Ishikawa (cell line): ENCODE results near the gene ALG8.

ENCODE experiments used
- CEBPB ChIP-seq: IDR thresholded peaks from 2 replicates; pipeline ENCODE4 v1.6.1; 2012
- CREB1 ChIP-seq: IDR thresholded peaks from 2 replicates; pipeline ENCODE4 v1.6.1; 2012; ENCODE audit warnings: low read depth
- EGR1 ChIP-seq: IDR thresholded peaks from 2 replicates; pipeline ENCODE4 v1.6.1; 2012
- EP300 ChIP-seq: IDR thresholded peaks from 2 replicates; pipeline ENCODE4 v1.6.1; 2012; ENCODE audit warnings: borderline replicate concordance
- FOXM1 ChIP-seq: IDR thresholded peaks from 2 replicates; pipeline ENCODE4 v1.6.1; 2012; ENCODE audit warnings: low read depth, borderline replicate concordance
- NFIC ChIP-seq: IDR thresholded peaks from 2 replicates; pipeline ENCODE4 v1.6.1; 2012
- RAD21 ChIP-seq: IDR thresholded peaks from 2 replicates; pipeline ENCODE4 v1.6.1; 2012; ENCODE audit warnings: low read depth
- TAF1 ChIP-seq: IDR thresholded peaks from 2 replicates; pipeline ENCODE4 v1.6.1; 2012; ENCODE audit warnings: low read depth, mild to moderate bottlenecking
- TCF12 ChIP-seq: IDR thresholded peaks from 2 replicates; pipeline ENCODE4 v1.6.1; 2012; ENCODE audit warnings: low read depth
- TEAD4 ChIP-seq: IDR thresholded peaks from 2 replicates; pipeline ENCODE4 v1.6.1; 2012
- YY1 ChIP-seq: IDR thresholded peaks from 2 replicates; pipeline ENCODE4 v1.6.1; 2012; ENCODE audit warnings: low read depth
- ZBTB7A ChIP-seq: IDR thresholded peaks from 2 replicates; pipeline ENCODE4 v1.6.1; 2012; ENCODE audit warnings: low read depth
- TF ChIP-seq, protein P1 (sequence below): IDR thresholded peaks from 2 replicates; pipeline ENCODE4 v1.6.1; 2012
- TF ChIP-seq, protein P2 (sequence below): IDR thresholded peaks from 2 replicates; pipeline ENCODE4 v1.6.1; 2012; ENCODE audit warnings: low read depth, mild to moderate bottlenecking
- TF ChIP-seq, protein P3 (sequence below): IDR thresholded peaks from 2 replicates; pipeline ENCODE4 v1.6.1; 2012

Gene ALG8

DNA sequence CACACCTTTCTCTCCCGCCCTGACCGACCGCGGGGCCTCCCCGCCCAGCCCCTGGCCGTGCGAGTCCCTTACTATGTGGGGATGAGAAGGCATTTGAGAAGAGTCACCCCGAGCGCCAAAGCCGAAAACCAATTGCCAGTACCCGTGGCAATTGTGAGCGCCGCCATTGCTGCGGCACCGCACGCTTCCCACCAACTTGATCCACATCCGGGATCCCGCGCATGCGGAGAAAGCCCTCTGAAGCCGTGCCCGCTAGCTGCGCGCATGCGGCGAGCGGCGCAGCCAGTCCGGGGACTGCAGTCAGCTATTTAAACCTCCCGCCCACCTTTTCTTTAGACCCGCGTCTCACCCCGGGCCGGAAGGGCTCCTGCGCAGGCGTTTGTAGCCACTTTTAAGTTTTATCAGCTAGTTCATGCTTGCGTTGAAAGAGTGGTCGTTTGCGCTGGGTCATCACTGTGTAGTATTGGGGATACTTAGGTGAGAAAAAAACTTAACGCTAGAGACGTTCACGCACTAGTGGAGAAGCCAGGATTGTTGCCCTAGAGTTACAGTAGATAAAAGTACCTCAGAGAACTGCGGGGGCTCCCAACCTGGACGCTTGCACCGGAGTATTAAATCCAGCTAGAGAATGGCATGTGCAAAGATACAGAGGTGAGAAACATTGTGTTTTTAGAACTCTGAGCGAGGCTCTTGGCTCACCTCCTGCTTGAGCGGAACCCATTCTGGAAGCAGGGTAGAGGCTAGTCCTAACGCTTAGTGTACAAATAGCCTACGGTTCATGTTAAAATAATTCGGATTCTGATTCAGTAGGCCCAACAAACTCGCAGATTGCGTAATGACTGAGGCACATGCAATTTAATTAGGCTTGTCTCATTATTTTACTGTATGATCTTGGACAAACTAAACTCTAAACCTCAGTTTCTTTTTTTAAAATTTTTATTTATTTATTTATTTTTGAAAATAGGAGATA lies at the start of gene ALG8:
TSS of gene ALG8 (minus strand) at position 205 of the 970 bp plus-strand sequence. CDS start at position 167, 38 bp downstream.
- TF ChIP-seq CREB1 (peak; percentile 29; the same call in 1 of the 2 replicates), YY1 (peak; percentile 97), EGR1 (peak; percentile 55; the same call in 1 of the 2 replicates), EP300 (no peak; the same call in 1 of the 2 replicates), TAF1 (peak; percentile 95), TCF12 (0 out of 2 replicates have a peak, but pooled peaks have one; percentile 45), FOXM1 (peak; percentile 67; the same call in 1 of the 2 replicates), CEBPB (peak; percentile 84), NFIC (no peak; the same call in 1 of the 2 replicates), ZBTB7A (no peak)
- TF ChIP-seq, protein P1, sequence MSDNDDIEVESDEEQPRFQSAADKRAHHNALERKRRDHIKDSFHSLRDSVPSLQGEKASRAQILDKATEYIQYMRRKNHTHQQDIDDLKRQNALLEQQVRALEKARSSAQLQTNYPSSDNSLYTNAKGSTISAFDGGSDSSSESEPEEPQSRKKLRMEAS = peak; percentile 98
- TF ChIP-seq, protein P2, sequence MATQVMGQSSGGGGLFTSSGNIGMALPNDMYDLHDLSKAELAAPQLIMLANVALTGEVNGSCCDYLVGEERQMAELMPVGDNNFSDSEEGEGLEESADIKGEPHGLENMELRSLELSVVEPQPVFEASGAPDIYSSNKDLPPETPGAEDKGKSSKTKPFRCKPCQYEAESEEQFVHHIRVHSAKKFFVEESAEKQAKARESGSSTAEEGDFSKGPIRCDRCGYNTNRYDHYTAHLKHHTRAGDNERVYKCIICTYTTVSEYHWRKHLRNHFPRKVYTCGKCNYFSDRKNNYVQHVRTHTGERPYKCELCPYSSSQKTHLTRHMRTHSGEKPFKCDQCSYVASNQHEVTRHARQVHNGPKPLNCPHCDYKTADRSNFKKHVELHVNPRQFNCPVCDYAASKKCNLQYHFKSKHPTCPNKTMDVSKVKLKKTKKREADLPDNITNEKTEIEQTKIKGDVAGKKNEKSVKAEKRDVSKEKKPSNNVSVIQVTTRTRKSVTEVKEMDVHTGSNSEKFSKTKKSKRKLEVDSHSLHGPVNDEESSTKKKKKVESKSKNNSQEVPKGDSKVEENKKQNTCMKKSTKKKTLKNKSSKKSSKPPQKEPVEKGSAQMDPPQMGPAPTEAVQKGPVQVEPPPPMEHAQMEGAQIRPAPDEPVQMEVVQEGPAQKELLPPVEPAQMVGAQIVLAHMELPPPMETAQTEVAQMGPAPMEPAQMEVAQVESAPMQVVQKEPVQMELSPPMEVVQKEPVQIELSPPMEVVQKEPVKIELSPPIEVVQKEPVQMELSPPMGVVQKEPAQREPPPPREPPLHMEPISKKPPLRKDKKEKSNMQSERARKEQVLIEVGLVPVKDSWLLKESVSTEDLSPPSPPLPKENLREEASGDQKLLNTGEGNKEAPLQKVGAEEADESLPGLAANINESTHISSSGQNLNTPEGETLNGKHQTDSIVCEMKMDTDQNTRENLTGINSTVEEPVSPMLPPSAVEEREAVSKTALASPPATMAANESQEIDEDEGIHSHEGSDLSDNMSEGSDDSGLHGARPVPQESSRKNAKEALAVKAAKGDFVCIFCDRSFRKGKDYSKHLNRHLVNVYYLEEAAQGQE = no peak

DNA sequence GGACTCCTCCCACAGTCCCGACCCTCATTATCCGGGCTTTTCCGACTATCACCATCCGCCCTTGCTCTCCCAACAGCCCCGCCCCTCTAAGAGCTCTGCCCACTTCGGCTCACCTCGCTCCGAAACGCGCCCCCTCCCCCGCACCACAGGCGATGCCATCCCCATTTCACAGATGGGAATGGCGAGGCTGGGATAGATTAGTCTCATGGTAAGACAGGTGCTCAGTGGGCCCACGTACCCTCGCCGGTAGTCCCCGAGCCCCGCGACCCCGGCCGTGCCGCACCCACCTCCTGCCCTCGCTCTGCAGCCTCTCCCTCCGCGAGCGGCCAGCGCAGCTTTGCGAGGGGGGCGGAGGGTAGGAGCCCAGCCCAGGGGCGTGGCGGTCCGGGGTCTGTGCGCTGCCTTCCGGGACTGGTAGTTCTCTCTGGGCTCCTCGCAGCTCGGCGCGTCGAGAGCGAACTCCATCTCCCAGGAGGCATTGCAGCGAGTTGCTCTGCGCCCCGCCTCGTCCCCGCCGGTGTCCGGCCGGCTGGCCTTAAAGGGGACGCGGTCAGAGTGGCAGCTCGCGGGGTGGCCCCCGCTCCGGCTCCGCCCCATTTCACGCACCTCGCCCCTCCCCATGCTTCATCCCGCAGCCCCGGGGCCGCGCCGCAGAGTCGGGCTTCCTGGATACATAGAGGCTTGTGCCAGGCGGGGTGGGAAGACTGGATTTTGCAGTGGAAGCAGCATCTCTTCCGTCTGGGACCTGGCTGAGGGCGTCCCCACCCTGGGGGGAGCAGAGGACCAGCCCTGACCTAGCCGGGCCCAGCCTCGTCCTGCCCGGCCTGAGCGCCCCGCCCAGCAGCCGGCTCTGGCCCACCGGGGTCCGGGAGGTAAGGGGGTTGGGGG lies 49.1 kb upstream of the ALG8 start, which contains the start of the genes KCTD21 and USP35:
TSS of gene KCTD21 (minus strand) at position 341 of the 888 bp plus-strand sequence. CDS start 14,072 bp downstream, outside the sequence.
TSS of gene USP35 (plus strand) at position 634 of the 888 bp plus-strand sequence. CDS start 7,327 bp downstream, outside the sequence.
- TF ChIP-seq CREB1 (peak; percentile 36; the same call in 1 of the 2 replicates), TAF1 (peak; percentile 37; the same call in 1 of the 2 replicates), EP300 (no peak), ZBTB7A (peak; percentile 82; the same call in 1 of the 2 replicates), YY1 (no peak), TCF12 (peak; percentile 74), CEBPB (no peak)

DNA sequence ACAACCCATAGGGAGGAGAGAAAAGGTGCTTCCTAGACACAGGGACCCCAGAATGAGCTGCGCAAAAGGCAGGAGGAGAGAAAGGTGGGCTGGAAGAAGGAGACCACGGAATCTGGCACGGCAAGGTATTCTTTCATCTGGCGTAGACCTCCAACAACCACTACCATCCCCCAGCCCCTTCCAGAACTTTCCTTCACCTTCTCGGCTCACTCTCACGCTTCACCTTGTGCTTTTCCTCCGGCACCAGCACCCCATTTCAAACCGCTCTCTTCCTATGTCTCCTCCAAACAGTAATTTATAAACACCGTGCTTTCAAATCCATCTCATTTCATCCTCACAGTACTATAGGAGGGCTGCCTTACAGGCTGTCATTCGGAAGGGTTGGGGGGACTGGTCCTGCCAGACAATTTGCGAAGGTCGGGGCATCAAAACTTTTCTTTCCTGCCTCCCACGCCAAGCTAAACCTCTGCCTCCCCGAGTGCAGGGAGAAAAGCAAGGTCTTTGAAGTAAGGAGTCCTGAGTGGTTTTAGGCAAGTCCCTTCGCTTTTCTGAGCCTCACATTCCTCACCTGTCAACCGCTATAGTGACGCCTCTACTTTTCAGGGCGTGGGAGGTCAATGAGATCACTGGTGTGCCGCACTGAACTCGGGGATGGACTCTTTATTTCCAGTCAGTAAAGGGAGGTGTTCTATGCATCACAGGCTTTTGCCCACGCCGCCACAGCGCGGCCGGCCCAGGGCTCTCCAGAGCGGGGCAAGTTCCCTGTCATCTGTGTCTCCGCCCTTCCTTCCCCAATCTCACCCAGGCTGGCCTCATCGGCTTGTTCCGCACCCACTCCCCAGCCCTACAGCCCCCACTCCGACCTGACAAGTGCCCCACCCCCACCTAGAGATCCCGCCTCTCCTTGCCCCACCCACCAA lies 48.2 kb upstream of the ALG8 start:
- TF ChIP-seq EGR1 (no peak), CEBPB (no peak), FOXM1 (no peak), ZBTB7A (no peak), YY1 (no peak), TAF1 (no peak), TEAD4 (no peak)
- TF ChIP-seq, protein P1 = peak; percentile 7; the same call in 1 of the 2 replicates
- TF ChIP-seq, protein P3, sequence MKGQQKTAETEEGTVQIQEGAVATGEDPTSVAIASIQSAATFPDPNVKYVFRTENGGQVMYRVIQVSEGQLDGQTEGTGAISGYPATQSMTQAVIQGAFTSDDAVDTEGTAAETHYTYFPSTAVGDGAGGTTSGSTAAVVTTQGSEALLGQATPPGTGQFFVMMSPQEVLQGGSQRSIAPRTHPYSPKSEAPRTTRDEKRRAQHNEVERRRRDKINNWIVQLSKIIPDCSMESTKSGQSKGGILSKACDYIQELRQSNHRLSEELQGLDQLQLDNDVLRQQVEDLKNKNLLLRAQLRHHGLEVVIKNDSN = no peak

DNA sequence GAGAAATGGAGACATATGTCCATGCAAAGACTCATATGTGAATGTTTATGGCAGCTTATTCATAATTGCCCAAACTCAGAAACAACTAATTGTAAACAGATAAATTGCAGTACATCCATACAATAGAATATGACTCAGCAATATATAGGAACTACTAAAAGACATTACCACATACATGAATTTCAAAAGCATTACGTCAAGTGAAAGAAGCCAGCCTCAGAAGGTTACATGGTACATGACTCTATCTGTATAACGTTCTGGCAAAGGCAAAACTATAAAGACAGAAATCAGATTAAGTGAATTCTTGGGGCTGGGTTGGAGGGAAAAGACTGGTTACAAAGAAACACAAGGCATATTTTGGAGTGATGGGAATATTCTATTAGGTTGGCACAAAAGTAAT lies 41.8 kb upstream of the ALG8 start:
- TF ChIP-seq CEBPB (no peak), FOXM1 (no peak), ZBTB7A (no peak), EP300 (no peak), RAD21 (no peak), TCF12 (no peak), CREB1 (no peak)
- TF ChIP-seq, protein P3 = no peak

DNA sequence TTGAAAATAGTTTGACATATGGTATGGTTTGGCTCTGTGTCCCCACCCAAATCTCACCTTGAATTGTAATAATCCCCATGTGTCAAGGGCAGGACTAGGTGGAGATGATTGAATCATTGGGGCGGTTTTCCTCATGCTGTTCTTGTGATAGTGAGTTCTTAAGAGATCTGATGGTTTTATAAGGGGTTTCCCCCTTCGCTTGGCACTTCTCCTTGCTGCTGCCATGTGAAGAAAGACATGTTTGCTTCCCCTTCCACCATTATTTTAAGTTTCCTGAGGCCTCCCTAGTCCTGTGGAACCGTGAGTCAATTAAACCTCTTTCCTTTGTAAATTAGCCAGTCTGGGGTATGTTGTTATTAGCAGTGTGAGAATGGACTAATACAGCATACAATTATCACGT lies 41.3 kb upstream of the ALG8 start:
- TF ChIP-seq, protein P3 = no peak
- TF ChIP-seq CREB1 = no peak
- no peak for TF ChIP-seq TAF1
- TF ChIP-seq TEAD4 = no peak
- TF ChIP-seq EP300 = no peak
